AG04449 (cell line): Measurements from ENCODE around the gene DGKD.

Source experiments
- CTCF ChIA-PET: fragments of 350-600 bp; formaldehyde crosslinking; extraction: SDS; loops from one replicate; lab custom pipeline; 2021; ENCODE audit warnings: antibody characterized with exemption; lab: Yijun Ruan, JAX
- POLR2A ChIA-PET: fragments of 400-600, 350-600 bp; formaldehyde crosslinking; extraction: SDS; loops from one replicate; lab custom pipeline; 2020; ENCODE audit warnings: antibody characterized with exemption, inconsistent platforms; lab: Yijun Ruan, JAX
- DNase-seq: peaks from one replicate; pipeline ENCODE4 v3.0.0-alpha.2; 2010; ENCODE audit warnings: low read depth, low spot score
- H3K4me3 ChIP-seq: 2 replicates; pipeline ENCODE4 v1.5.1; 2011; ENCODE audit warnings: low read depth, mild to moderate bottlenecking, control low read depth, low read length
- TF ChIP-seq, protein P1 (sequence below): IDR thresholded peaks from one replicate; pipeline ENCODE4 v1.5.1; 2011; ENCODE audit warnings: mild to moderate bottlenecking, moderate library complexity, low read length, control low read depth, inconsistent platforms; ENCODE audit not compliant: insufficient read depth; ENCODE audit errors: missing control alignments

DGKD gene

DNA sequence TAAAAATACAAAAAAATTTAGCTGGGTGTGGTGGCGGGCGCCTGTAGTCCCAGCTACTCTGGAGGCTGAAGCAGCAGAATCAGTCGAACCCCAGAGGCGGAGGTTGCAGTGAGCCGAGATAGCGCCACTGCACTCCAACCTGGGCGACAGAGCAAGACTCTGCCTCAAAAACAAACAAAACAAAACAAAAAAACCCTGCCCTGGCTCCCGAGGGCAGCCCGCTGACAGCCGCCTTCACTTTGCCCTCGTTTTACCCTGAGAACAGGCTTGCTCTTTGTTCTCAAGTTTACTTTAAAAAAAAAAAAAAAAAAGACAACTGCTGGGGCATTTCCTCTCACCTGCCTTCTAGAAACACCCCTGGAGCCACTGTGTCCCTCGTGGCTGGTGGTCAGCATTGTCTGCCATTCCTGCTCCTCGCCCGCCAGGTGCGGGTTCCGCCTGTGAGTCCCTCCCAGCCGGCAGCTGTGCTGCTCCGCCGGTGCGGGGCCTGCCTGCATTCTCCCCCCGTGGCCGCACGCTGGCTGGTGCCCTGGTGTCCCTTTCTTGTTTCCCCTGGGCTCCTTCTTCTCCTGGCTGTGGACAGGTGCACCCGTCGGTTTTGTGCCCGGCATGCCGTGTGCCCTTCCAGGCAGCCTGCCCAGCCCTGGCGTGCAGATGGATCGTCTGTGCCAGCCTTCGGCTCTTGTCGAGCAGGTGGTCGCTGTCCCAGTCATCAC, 106.6 kb downstream of the DGKD start:
- no peak overlapping the region for H3K4me3 ChIP-seq
- ChIA-PET POLR2A (no interaction called here), CTCF (interaction anchor here (1.4 to 4.4 kb wide), 3 partner anchors 13 to 250 kb away, joined by 3 to 20 read pairs (median 5); no protein-coding TSS in a partner anchor)
- no peak for DNase-seq
- TF ChIP-seq, protein P1, sequence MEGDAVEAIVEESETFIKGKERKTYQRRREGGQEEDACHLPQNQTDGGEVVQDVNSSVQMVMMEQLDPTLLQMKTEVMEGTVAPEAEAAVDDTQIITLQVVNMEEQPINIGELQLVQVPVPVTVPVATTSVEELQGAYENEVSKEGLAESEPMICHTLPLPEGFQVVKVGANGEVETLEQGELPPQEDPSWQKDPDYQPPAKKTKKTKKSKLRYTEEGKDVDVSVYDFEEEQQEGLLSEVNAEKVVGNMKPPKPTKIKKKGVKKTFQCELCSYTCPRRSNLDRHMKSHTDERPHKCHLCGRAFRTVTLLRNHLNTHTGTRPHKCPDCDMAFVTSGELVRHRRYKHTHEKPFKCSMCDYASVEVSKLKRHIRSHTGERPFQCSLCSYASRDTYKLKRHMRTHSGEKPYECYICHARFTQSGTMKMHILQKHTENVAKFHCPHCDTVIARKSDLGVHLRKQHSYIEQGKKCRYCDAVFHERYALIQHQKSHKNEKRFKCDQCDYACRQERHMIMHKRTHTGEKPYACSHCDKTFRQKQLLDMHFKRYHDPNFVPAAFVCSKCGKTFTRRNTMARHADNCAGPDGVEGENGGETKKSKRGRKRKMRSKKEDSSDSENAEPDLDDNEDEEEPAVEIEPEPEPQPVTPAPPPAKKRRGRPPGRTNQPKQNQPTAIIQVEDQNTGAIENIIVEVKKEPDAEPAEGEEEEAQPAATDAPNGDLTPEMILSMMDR, result no peak

DNA sequence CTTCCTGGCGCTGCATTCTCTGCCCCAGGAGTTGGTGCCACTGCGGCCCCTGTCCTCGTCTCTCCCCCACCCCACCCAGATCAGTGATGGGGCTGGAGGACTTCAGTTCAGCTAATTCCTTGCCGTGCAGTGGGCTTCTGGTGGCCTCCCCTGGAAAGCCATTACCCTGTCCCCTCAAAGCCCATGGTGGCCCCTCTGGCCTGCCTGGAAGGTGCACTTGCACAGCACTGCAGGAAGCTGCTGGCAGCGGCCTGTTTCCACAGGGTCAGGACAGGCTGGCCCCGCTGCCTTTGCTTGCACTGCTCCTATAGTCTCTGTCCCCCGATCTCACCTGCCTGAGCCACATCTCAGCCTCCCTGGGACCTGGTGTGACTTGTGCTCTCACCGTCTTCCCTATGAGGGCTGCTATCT, 107.2 kb downstream of the DGKD start:
- POLR2A ChIA-PET, result no interaction called here
- no peak for DNase-seq
- TF ChIP-seq, protein P1, result no peak
- no peak overlapping the region for H3K4me3 ChIP-seq
- CTCF ChIA-PET, result interaction anchor here (0.9 to 1.9 kb wide), 3 partner anchors 13 to 250 kb away, joined by 3 to 10 read pairs (median 5); no protein-coding TSS in a partner anchor

DNA sequence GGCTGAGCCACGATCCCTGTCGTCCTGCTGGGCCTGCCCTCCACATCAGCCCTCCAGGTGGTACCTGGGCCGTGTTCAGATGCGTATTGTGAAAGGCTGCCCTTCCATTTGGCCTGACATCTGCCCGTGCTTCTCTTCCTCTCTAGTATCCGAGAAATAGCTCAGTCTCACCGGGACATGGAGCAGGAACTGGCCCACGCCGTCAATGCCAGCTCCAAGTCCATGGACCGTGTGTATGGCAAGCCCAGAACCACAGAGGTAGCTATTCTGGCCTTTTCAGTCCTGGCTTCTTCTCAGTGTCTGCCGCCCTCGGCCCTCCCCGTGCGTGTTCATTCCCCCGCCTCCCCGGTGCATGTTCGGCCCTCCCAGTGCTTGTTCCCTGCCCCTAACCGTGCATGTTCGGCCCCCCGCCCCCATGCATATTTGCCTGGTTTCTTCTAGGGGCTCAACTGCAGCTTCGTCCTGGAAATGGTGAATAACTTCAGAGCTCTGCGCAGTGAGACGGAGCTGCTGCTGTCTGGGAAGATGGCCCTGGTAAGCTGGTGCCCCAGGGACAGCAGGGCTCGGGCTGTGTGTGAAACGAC, 108.0 kb downstream of the DGKD start:
- no peak for DNase-seq
- ChIA-PET CTCF (interaction anchor here (0.9 to 1.9 kb wide), 3 partner anchors 13 to 249 kb away, joined by 3 to 10 read pairs (median 3); no protein-coding TSS in a partner anchor), POLR2A (no interaction called here)
- H3K4me3 ChIP-seq, result no peak overlapping the region
- TF ChIP-seq, protein P1, result no peak

GRCh38 chr2:233462826-233463470, 108.7 kb downstream of the DGKD start:
- H3K4me3 ChIP-seq, result no peak overlapping the region
- DNase-seq, result no peak
- CTCF ChIA-PET, result interaction anchor here (0.9 to 1.9 kb wide), 2 partner anchors 14 to 16 kb away, joined by 3 to 10 read pairs; no protein-coding TSS in a partner anchor
- POLR2A ChIA-PET, result no interaction called here
- TF ChIP-seq, protein P1, result no peak

GRCh38 chr2:233463586-233463985, 109.3 kb downstream of the DGKD start:
- ChIA-PET CTCF (no interaction called here), POLR2A (no interaction called here)
- no peak for DNase-seq
- TF ChIP-seq, protein P1, result no peak
- no peak overlapping the region for H3K4me3 ChIP-seq

GRCh38 chr2:233464056-233464455, 109.8 kb downstream of the DGKD start:
- TF ChIP-seq, protein P1, result no peak
- DNase-seq, result no peak
- no peak overlapping the region for H3K4me3 ChIP-seq
- ChIA-PET POLR2A (no interaction called here), CTCF (no interaction called here)
